GM21786 (cell line): ENCODE measurements around the gene CCL20.
A peak's percentile ranks its signal among the peaks of the same experiment; 100 is the strongest.
"Not testable (repeated sequence)": the region's sequence is repeated elsewhere in the genome, so short reads cannot be mapped to it uniquely, and the experiment has no call there.

ENCODE experiments used
- ATAC-seq: cut with Tn5 transposase; IDR thresholded peaks from one replicate; pipeline ENCODE4 v1.9.1; 2021; ENCODE audit not compliant: unreplicated experiment

CCL20 gene, protein sequence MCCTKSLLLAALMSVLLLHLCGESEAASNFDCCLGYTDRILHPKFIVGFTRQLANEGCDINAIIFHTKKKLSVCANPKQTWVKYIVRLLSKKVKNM

GRCh38 chr2:227813562-227814353, at the start of gene CCL20:
TSS of gene CCL20 (plus strand) at chr2:227813842. CDS start at chr2:227813912, 70 bp downstream.
- no peak for ATAC-seq

DNA sequence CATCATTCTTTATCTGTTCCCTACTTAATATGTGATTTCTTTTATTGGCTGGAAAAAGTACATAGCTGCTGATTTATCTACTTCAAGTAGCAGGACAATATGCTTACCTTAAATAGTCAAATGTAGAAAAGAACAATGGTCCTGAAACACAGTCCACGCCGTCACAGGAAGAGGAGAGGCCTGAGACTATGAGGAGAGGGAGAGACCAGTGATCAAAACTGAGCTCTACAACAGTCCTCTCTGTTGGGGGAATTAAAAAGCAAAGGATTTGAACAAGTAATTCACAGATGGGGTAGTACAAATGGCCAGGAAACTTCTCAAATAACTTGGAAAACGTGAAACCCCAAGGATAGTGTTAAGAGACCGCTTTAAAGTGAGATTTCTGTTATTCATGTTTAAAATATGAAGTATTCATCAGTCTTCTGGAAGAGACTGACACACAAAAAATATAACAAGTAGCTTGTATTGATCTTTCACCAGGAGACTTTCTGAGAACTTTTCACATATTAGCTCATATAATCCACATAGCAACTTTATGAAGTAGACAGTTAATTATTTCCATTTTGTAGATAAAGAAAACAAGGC, 47.8 kb upstream of the CCL20 start:
- ATAC-seq = peak; percentile 15

DNA sequence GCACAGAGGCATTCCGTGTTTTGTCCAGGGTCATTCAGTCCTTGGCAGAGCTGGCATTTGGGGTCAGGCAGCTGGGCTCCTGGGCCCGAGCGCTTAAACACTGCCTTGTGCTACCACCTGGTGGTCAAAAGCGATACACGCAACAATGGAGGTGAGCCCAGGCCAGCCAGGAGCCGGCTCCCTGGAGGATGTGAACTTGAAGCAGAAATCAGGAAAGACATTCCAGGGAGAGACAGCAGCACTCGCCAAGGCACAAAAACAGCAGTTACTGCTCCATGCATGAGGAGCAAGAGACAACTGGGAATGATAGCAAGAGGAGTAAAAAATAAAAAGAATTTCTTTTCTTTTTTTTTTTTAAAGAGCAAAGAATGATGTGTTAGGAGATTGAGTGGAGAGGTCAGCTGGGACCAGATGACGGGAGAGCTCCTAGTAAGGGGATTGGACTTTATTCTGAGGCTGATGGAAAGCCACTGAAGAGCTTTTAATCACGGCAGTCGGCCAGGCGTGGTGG, 47.2 kb upstream of the CCL20 start:
- ATAC-seq = peak; percentile 98

GRCh38 chr2:227767830-227768229, 45.8 kb upstream of the CCL20 start:
- no peak for ATAC-seq

DNA sequence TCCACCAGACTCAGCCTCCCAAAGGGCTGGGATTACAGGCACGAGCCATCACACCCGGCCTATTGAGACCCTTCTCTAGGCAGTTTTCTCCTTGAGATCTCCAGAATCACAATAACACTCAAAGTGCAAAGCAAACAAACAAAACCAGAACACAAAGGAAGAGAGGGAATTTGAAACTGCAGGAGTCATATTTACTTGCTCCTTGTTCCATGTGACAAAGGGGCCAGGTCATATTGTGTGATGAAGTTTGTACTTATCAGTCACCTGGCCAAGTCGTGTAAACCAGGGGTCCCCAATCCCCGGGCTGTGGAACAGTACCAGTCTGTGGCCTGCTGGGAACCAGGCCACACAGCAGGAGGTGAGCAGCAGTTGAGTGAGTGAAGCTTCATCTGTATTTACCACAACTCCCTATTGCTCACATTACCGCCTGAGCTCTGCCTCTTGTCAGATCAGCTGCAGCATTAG, 41.4 kb upstream of the CCL20 start:
- no peak for ATAC-seq

DNA sequence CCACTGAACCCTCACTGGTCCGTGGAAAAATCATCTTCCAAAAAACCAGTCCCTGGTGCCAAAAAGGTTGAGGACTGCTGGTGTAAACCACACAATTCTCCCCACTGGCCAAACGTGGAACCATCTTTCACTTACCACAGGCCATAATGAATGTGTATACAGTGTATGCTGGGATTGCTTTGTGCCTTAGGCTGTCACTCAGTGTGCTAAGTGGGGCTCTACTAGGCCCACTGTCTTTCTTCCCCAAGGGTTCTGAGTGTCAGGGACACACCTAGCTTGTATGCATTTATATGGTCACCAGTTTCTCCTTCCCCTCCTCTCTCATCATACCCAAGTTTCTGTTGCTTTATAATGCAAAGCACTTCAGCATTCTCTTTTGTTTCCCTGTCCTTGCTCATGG, 40.7 kb upstream of the CCL20 start:
- ATAC-seq = no peak

DNA sequence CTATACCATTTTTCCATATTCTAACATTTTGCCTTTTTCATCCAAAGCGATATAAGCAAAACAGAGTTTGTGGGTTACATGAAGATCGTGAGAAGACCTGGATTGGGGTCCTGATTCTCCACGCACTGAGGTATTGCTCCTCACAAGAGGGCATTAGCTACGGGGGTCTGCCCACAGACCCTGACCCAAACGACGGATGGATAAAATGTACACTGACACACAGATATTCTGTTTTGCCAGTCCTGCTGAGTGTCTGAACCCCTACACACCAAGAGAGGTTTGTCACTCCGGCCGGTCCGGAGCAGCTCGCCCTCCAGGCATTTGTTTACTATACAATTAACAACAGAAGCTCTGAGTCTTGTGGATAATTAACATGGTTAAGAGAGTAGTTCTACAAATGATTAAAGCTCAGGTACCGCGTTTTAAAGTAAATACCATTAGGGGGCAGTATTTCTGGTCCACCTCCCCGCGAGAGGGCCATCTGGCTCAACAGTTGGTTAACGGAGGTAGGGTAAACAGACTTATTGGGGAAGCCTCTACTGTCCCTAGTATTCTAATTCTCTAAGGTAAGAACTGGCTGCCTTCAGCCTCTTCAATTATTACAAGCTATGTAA, 39.5 kb upstream of the CCL20 start:
- ATAC-seq = peak; percentile 45

DNA sequence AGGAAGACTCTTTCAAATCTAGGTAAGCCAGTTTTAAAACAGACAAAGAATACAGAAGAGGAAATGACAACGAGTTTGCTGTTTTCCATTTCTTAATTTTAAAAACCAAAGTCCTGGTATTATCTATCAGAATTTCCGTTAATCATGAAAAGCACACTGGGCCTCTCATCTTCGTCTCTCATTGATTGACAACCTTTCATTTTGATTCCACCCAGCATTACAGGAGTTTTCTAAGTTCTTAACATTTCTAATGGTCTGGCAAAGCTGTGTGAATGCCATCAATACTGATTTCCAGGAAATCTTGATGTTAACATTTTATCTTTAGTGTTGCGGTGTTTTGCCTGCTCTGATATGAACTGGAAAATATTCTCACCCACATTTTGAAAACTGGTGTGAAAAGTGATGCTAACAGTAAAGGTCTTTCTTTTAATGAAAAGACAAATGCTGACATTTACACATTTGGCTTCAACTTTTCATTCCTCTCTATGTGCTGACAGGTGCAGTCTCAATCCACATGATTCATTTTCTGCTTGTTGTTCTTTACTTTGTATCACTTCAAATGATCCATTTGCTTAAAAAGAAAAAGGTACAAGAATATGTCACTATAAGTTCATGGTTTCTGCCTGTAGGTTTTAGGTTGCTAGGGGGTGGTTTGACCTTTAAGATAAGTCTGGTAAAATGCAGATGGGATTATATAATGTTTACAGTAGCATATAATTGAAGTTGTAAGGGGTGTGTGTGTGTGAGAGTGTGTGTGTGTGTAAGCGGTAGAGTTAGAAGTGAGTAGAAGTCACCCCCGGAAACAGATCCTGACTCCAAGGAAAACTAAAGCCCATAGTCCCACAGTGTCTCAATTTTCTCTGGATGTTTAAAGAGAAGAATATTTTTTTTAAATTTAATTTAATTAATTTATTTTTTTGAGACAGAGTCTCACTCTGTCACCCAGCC, 38.5 kb upstream of the CCL20 start:
- no peak for ATAC-seq

- no peak for ATAC-seq
Measured at GRCh38 chr2:227780981-227781615, 32.5 kb upstream of the CCL20 start.

GRCh38 chr2:227781841-227782240, 31.8 kb upstream of the CCL20 start:
- no peak for ATAC-seq

DNA sequence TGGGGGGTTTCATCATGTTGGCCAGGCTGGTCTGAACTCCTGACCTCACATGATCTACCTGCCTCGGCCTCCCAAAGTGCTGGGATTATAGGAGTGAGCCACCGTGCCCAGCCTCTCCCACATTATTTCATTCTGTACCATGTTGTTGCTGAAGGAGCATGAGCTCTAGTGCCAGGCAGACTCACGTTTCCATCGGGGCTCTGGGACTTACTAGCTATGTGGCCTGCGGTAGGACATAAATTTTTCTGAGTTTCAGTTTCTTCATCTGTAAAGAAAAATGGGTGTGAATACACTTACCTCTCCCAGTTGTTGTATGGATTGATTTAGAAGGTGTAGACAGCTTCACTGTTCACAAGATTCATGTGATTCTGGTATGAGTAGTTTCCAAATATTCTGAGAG, 30.8 kb upstream of the CCL20 start:
- ATAC-seq = no peak

DNA sequence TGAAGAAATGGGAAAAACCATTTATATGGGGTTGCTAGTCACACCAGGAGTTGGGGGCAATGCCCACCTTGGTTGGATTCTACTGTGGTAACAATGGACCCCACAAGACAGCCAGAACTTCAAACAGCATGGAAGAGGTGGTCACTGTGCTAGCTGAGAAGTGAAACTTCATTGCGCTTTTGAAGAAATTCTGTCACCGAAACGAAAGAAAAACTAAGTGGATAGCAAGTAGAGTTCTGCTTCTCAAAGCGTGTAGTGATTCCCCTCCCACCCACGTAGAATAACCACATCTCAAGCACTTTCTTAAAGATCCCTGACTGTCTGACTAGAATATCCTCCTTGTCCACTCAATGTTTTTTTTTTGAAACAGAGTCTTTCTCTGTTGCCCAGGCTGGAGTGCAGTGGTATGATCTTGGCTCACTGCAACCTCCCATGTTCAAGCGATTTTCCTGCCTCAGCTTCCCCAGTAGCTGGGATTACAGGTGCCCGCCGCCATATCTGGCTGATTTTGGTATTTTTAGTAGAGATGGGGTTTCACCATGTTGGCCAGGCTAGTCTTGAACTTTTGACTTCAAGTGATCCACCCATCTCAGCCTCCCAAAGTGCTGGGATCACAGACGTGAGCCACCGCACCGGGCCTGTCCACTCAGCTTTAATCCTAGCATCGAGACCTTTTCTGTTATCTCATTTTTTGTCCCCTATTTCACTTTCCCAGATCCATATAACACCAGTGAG, 30.1 kb upstream of the CCL20 start:
- peak; percentile 99 for ATAC-seq

DNA sequence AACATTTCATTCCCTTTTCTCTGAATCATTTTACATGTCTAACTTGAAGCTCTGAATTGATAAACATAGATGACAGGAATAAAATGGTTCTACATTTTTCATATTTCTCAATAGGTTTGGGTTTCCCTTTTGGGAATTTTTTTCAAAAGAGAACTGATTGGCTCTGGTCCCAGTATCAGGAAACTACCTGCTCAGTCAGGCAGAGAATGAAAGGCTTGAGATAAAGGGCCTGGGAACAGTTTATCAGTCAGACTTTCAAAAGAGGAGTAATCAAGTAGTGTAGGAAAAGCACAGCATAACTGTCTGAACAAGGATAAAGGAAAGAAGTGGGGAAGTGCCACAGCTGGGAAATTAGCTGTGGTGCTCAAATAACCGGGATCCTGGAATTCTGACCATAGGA, 28.3 kb upstream of the CCL20 start:
- ATAC-seq = no peak

DNA sequence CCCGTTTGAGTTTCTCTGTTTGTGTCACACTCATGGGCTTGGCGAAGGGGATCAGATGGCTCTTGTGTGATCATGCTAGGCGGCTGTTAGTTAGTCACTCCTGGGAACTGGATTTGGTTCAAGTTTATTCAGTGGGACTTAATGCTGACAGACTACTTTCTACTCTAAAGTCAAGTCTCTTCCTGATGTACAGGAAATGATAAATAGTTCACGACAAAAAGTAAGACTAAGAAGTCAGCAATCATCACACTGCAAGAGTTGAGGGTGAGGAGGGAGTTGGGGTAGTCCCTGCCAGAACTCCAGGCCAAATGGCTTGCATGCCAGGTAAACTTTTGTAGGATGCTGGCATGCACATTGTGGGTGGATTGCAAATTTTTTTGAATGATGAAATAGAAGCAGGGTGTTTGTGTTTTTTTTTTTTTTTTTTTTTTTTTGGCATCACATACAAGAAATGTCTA, 25.1 kb upstream of the CCL20 start:
- no peak for ATAC-seq

DNA sequence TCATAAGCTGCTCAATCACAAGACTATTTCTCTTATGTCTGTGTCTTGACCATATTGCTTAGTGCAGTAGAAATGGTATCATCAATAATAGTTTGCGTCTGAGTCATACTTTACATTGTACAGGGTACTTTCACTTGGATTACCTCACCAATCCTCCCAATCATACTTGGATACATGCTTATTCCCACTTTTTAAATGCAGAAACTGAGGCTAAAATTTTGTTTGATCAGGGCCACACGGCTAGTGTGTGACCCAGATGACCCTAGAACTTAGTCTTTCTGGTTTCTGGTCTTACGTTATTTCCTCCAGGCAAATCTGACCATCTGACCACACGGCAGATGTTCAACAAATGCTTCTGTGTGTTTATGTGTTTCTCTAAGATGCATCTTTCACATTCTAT, 23.8 kb upstream of the CCL20 start:
- no peak for ATAC-seq

GRCh38 chr2:227793148-227793712, 20.4 kb upstream of the CCL20 start:
- ATAC-seq = no peak

GRCh38 chr2:227796045-227796711, 17.5 kb upstream of the CCL20 start:
- no peak for ATAC-seq

DNA sequence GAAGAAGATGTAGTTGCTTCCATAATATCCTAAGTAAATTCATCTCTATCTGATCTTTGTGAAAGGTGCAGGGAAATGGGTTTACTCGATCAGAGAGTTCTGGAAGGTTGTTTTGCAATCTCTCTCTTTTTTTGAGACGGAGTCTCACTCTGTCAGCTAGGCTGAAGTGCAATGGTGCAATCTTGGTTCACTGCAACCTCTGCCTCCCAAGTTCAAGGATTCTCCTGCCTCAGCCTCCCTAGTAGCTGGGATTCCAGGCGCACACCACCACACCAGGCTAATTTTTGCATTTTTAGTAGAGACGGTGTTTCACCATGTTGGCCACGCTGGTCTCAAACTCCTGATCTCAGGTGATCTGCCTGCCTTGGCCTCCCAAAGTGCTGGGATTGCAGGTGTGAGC, 16.9 kb upstream of the CCL20 start:
- ATAC-seq = not testable (repeated sequence)
